WTC11 (cell line): ENCODE results near the gene CNTNAP5. TPM values are rescaled to one million over a fixed set of nuclear protein-coding genes. Genes with fewer than 3 reads are reported as not detected.

Experiments
- ATAC-seq: fragments of 200-7000 bp; cut with Tn5 transposase; 2 replicates; pipeline ENCODE4 v1.10.0; 2021; ENCODE audit warnings: mild to moderate bottlenecking, moderate library complexity
- CTCF ChIA-PET: fragments of 300-600 bp; sonication (Branson Sonifier 250); formaldehyde crosslinking; loops from one replicate; lab custom pipeline; 2021; ENCODE audit warnings: antibody characterized with exemption; lab: Charles Lee
- POLR2A ChIA-PET: fragments of 350-600 bp; sonication (Branson Sonifier 250); formaldehyde crosslinking; loops from one replicate; lab custom pipeline; 2021; ENCODE audit warnings: antibody characterized with exemption; lab: Charles Lee
- DNase-seq: peaks from one replicate; pipeline ENCODE4 v3.0.0; 2021; ENCODE audit warnings: low spot score
- H3K27ac Mint-ChIP-seq: 2 replicates; pipeline ENCODE4 v1.8.0; 2021; ENCODE audit warnings: mixed read lengths
- H3K27me3 Mint-ChIP-seq: 2 replicates; pipeline ENCODE4 v1.8.0; 2021; ENCODE audit warnings: low read depth, mild to moderate bottlenecking, moderate library complexity, mixed read lengths
- H3K36me3 Mint-ChIP-seq: 2 replicates; pipeline ENCODE4 v1.8.0; 2021; ENCODE audit warnings: mixed read lengths
- H3K4me1 Mint-ChIP-seq: 2 replicates; pipeline ENCODE4 v1.8.0; 2022; ENCODE audit warnings: mixed read lengths
- H3K4me3 Mint-ChIP-seq: 2 replicates; pipeline ENCODE4 v1.8.0; 2021; ENCODE audit warnings: mild to moderate bottlenecking, moderate library complexity, mixed read lengths
- H3K9me3 Mint-ChIP-seq: 2 replicates; pipeline ENCODE4 v1.8.0; 2021; ENCODE audit warnings: mixed read lengths
- ESRRA ChIP-seq: sonication (generic); formaldehyde crosslinking; IDR thresholded peaks from 2 replicates; pipeline ENCODE4 v1.8.1; 2022; ENCODE audit warnings: mild to moderate bottlenecking, missing genetic modification reagents, borderline replicate concordance
- FOXJ3 ChIP-seq: sonication (generic); formaldehyde crosslinking; IDR thresholded peaks from 2 replicates; pipeline ENCODE4 v1.9.0; 2021; ENCODE audit warnings: missing genetic modification reagents, mild to moderate bottlenecking, borderline replicate concordance
- FOXK1 ChIP-seq: sonication (generic); formaldehyde crosslinking; IDR thresholded peaks from 2 replicates; pipeline ENCODE4 v1.8.0; 2022; ENCODE audit warnings: mild to moderate bottlenecking, moderate library complexity, missing genetic modification reagents
- GABPB1 ChIP-seq: sonication (generic); formaldehyde crosslinking; IDR thresholded peaks from 2 replicates; pipeline ENCODE4 v1.8.1; 2023; ENCODE audit warnings: mild to moderate bottlenecking, missing genetic modification reagents
- GRHL2 ChIP-seq: fragments of 250-450 bp; sonication (Bioruptor Pico); IDR thresholded peaks from 2 replicates; pipeline ENCODE4 v1.8.0; 2022; ENCODE audit warnings: mild to moderate bottlenecking, moderate library complexity; ENCODE audit not compliant: insufficient replicate concordance, severe bottlenecking
- GTF2I ChIP-seq: fragments of 250-450 bp; sonication (Bioruptor Pico); conservative IDR thresholded peaks from 2 replicates; pipeline ENCODE4 v1.4.0; 2021; ENCODE audit warnings: mild to moderate bottlenecking
- HMGA2 ChIP-seq: fragments of 250-450 bp; sonication (Bioruptor Pico); IDR thresholded peaks from 2 replicates; pipeline ENCODE4 v1.4.0; 2021; ENCODE audit warnings: mild to moderate bottlenecking, moderate library complexity
- IRF2 ChIP-seq: sonication (generic); formaldehyde crosslinking; IDR thresholded peaks from 2 replicates; pipeline ENCODE4 v1.8.0; 2022; ENCODE audit warnings: low read depth, missing genetic modification reagents, borderline replicate concordance
- JAZF1 ChIP-seq: fragments of 250-450 bp; sonication (Bioruptor Pico); IDR thresholded peaks from 2 replicates; pipeline ENCODE4 v1.9.0; 2021; ENCODE audit warnings: moderate library complexity, mild to moderate bottlenecking, inconsistent platforms
- MXD4 ChIP-seq: fragments of 250-450 bp; sonication (Bioruptor Pico); IDR thresholded peaks from 2 replicates; pipeline ENCODE4 v1.8.0; 2021; ENCODE audit warnings: mild to moderate bottlenecking, moderate library complexity, borderline replicate concordance
- NFATC4 ChIP-seq: fragments of 250-450 bp; sonication (Bioruptor Pico); IDR thresholded peaks from 2 replicates; pipeline ENCODE4 v1.9.0; 2021; ENCODE audit warnings: mild to moderate bottlenecking
- NR1H2 ChIP-seq: sonication (generic); formaldehyde crosslinking; IDR thresholded peaks from 2 replicates; pipeline ENCODE4 v1.9.0; 2021; ENCODE audit warnings: mild to moderate bottlenecking, moderate library complexity, missing genetic modification reagents
- RELA ChIP-seq: sonication (generic); formaldehyde crosslinking; IDR thresholded peaks from 2 replicates; pipeline ENCODE4 v1.8.1; 2022; ENCODE audit warnings: missing genetic modification reagents, mild to moderate bottlenecking, borderline replicate concordance
- SP1 ChIP-seq: sonication (generic); formaldehyde crosslinking; conservative IDR thresholded peaks from 2 replicates; pipeline ENCODE4 v1.8.1; 2022; ENCODE audit warnings: missing genetic modification reagents
- TCF7 ChIP-seq: sonication (generic); formaldehyde crosslinking; IDR thresholded peaks from 2 replicates; pipeline ENCODE4 v1.8.0; 2022; ENCODE audit warnings: mild to moderate bottlenecking, low read depth, missing genetic modification reagents, moderate library complexity
- ZNF121 ChIP-seq: sonication (generic); formaldehyde crosslinking; IDR thresholded peaks from 2 replicates; pipeline ENCODE4 v1.8.0; 2023; ENCODE audit warnings: missing genetic modification reagents
- ZNF317 ChIP-seq: sonication (generic); formaldehyde crosslinking; IDR thresholded peaks from 2 replicates; pipeline ENCODE4 v1.8.1; 2023; ENCODE audit warnings: low read depth, mild to moderate bottlenecking, moderate library complexity, missing genetic modification reagents, borderline replicate concordance
- ZNF416 ChIP-seq: fragments of 250-450 bp; sonication (Bioruptor Pico); IDR thresholded peaks from 2 replicates; pipeline ENCODE4 v1.9.0; 2021; ENCODE audit warnings: mild to moderate bottlenecking, inconsistent platforms
- ZNF671 ChIP-seq: fragments of 250-450 bp; sonication (Bioruptor Pico); IDR thresholded peaks from 2 replicates; pipeline ENCODE4 v1.8.0; 2021; ENCODE audit warnings: mild to moderate bottlenecking
- total RNA-seq: library from RNA; stranded (reverse); gene quantifications from 3 replicates; pipeline ENCODE4 v1.2.3, GENCODE V29; 2021
- TF ChIP-seq, protein P1 (sequence below): sonication (generic); formaldehyde crosslinking; conservative IDR thresholded peaks from 2 replicates; pipeline ENCODE4 v1.8.1; 2023; ENCODE audit warnings: mild to moderate bottlenecking, low read depth, missing genetic modification reagents, moderate library complexity
- TF ChIP-seq, protein P2 (sequence below): fragments of 250-450 bp; sonication (Bioruptor Pico); IDR thresholded peaks from 2 replicates; pipeline ENCODE4 v2.1.2; 2022; ENCODE audit warnings: mild to moderate bottlenecking, moderate library complexity
- TF ChIP-seq, protein P3 (sequence below): fragments of 250-450 bp; sonication (Bioruptor Pico); IDR thresholded peaks from 2 replicates; pipeline ENCODE4 v1.9.0; 2021; ENCODE audit warnings: mild to moderate bottlenecking
- TF ChIP-seq, protein P4 (sequence below): fragments of 200-600 bp; IDR thresholded peaks from 2 replicates; pipeline ENCODE4 v1.8.0; 2022; ENCODE audit warnings: antibody characterized with exemption

CNTNAP5 gene
- total RNA-seq, 1 experiment from 2014 or later = 0.22 TPM

DNA sequence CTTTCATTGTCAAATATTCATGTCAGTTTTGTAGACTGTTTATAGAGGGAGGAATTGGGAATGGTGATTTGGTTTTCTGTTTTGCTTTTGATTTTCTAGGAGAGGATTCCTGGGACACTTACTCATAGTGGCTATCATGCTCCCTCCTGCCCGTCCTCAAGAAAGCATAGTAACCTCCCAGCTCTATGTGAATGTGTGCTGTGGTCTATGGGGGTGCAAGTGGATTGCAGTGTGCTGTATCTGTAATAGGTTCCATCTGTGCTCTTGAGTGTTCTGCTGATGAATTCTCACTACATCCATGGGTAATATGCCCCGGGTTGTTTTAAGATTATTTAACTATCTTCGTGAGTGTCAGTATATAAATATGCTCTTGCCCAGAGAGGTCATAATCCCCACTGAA lies 811.3 kb downstream of the CNTNAP5 start (continued):
- TF ChIP-seq, protein P1, sequence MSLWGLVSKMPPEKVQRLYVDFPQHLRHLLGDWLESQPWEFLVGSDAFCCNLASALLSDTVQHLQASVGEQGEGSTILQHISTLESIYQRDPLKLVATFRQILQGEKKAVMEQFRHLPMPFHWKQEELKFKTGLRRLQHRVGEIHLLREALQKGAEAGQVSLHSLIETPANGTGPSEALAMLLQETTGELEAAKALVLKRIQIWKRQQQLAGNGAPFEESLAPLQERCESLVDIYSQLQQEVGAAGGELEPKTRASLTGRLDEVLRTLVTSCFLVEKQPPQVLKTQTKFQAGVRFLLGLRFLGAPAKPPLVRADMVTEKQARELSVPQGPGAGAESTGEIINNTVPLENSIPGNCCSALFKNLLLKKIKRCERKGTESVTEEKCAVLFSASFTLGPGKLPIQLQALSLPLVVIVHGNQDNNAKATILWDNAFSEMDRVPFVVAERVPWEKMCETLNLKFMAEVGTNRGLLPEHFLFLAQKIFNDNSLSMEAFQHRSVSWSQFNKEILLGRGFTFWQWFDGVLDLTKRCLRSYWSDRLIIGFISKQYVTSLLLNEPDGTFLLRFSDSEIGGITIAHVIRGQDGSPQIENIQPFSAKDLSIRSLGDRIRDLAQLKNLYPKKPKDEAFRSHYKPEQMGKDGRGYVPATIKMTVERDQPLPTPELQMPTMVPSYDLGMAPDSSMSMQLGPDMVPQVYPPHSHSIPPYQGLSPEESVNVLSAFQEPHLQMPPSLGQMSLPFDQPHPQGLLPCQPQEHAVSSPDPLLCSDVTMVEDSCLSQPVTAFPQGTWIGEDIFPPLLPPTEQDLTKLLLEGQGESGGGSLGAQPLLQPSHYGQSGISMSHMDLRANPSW (CRISPR knock-in tag) = no peak
- TF ChIP-seq NFATC4 (CRISPR knock-in tag) (no peak), IRF2 (CRISPR knock-in tag) (no peak), ESRRA (CRISPR knock-in tag) (no peak), RELA (CRISPR knock-in tag) (no peak), GTF2I (no peak)
- TF ChIP-seq, all 79 proteins: peak for 0

DNA sequence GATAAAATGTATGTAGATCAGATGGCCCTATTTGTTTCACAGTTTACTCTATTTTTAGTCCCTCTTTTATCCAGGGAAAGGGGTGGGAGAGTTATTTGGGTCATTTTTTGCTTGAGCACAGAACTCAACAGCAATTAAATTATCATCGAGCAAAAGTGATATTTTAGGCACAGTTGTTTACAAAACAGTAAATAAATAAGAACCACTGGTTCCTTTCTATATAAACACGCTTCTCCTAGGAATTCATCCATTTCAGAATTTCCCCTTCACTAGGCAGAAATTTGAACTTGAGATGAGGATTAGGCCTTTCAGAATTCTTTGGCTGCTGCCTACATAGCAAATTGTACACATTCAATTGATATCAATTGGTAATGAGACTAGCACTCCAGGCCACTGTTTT lies 812.4 kb downstream of the CNTNAP5 start:
- H3K27ac Mint-ChIP-seq = no peak overlapping the region
- ATAC-seq (no peak), DNase-seq (no peak)
- no peaks in the 10 kb centered on the region; the same call in 1 of the 2 replicates for H3K27me3 Mint-ChIP-seq
- peaks cover 13% of the 10 kb centered on the region for H3K36me3 Mint-ChIP-seq
- TF ChIP-seq RELA (CRISPR knock-in tag) = no peak
- TF ChIP-seq ZNF121 = no peak
- TF ChIP-seq NR1H2 (CRISPR knock-in tag) = no peak
- no peak for TF ChIP-seq ZNF317
- TF ChIP-seq TCF7 (CRISPR knock-in tag) = no peak
- no peak for TF ChIP-seq SP1
- no peak for TF ChIP-seq JAZF1 (CRISPR knock-in tag)
- TF ChIP-seq FOXK1 (CRISPR knock-in tag) = no peak
- no peak for TF ChIP-seq ZNF671 (CRISPR knock-in tag)
- no peak for TF ChIP-seq ZNF416
- no peak for TF ChIP-seq GRHL2 (CRISPR knock-in tag)
- TF ChIP-seq NFATC4 (CRISPR knock-in tag) = no peak
- TF ChIP-seq HMGA2 (CRISPR knock-in tag) = no peak
- TF ChIP-seq MXD4 (CRISPR knock-in tag) = no peak
- TF ChIP-seq GABPB1 (CRISPR knock-in tag) = no peak
- TF ChIP-seq, protein P2, sequence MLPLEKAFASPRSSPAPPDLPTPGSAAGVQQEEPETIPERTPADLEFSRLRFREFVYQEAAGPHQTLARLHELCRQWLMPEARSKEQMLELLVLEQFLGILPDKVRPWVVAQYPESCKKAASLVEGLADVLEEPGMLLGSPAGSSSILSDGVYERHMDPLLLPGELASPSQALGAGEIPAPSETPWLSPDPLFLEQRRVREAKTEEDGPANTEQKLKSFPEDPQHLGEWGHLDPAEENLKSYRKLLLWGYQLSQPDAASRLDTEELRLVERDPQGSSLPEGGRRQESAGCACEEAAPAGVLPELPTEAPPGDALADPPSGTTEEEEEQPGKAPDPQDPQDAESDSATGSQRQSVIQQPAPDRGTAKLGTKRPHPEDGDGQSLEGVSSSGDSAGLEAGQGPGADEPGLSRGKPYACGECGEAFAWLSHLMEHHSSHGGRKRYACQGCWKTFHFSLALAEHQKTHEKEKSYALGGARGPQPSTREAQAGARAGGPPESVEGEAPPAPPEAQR (CRISPR knock-in tag) = no peak
- TF ChIP-seq, protein P3, sequence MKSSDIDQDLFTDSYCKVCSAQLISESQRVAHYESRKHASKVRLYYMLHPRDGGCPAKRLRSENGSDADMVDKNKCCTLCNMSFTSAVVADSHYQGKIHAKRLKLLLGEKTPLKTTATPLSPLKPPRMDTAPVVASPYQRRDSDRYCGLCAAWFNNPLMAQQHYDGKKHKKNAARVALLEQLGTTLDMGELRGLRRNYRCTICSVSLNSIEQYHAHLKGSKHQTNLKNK = no peak
- TF ChIP-seq FOXJ3 (CRISPR knock-in tag) = no peak
- TF ChIP-seq, protein P4, sequence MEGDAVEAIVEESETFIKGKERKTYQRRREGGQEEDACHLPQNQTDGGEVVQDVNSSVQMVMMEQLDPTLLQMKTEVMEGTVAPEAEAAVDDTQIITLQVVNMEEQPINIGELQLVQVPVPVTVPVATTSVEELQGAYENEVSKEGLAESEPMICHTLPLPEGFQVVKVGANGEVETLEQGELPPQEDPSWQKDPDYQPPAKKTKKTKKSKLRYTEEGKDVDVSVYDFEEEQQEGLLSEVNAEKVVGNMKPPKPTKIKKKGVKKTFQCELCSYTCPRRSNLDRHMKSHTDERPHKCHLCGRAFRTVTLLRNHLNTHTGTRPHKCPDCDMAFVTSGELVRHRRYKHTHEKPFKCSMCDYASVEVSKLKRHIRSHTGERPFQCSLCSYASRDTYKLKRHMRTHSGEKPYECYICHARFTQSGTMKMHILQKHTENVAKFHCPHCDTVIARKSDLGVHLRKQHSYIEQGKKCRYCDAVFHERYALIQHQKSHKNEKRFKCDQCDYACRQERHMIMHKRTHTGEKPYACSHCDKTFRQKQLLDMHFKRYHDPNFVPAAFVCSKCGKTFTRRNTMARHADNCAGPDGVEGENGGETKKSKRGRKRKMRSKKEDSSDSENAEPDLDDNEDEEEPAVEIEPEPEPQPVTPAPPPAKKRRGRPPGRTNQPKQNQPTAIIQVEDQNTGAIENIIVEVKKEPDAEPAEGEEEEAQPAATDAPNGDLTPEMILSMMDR = no peak
- POLR2A ChIA-PET = no interaction called here
- H3K4me3 Mint-ChIP-seq = no peak overlapping the region
- H3K4me1 Mint-ChIP-seq = 0 out of 2 replicates have a peak, but pooled peaks cover 3% of the 10 kb centered on the region
- CTCF ChIA-PET = no interaction called here
- peaks cover 42% of the 10 kb centered on the region for H3K9me3 Mint-ChIP-seq
